ENCODE data around the gene INSYN2B. TPM values are rescaled to one million over a fixed set of nuclear protein-coding genes. Genes with fewer than 3 reads are reported as not detected.
"Not testable (repeated sequence)": the region's sequence is repeated elsewhere in the genome, so short reads cannot be mapped to it uniquely, and the experiment has no call there.

Gene INSYN2B
- total RNA-seq, 2 experiments from 2014 or later, result not detected

- CTCF ChIA-PET, result no interaction called here
- POLR2A ChIA-PET, result no interaction called here
These were observed 6.0 kb downstream of the INSYN2B start for GRCh38 chr5:169974121-169974770.

- ChIA-PET POLR2A (no interaction called here), CTCF (no interaction called here)
These were observed 7.2 kb downstream of the INSYN2B start for GRCh38 chr5:169973056-169973455.

DNA sequence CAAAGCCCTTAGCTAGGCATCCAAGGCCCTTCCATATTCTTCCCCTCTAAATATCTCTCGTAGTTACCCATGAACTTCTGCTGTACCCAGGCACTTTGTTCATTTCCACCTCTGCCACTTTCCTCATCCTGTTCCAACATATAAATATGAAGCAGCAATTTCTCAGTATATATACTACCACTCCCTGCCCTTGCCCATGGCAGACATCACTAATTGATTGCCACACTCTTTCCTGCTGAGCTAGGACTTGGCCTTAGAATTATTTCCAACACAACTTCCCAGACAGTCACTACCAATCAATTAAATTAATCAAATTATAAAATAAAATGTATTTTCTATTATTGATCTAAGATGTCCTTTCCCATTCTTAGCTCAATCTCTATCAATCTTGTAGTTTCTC lies 8.5 kb downstream of the INSYN2B start:
- POLR2A ChIA-PET, result no interaction called here
- CTCF ChIA-PET, result interaction anchor here (0.7 kb wide), 1 partner anchor 339 kb away, joined by 3 read pairs; no protein-coding TSS in a partner anchor

GRCh38 chr5:169970911-169971765 lies 9.2 kb downstream of the INSYN2B start:
- POLR2A ChIA-PET, result no interaction called here

GRCh38 chr5:169970339-169970738 lies 10.0 kb downstream of the INSYN2B start:
- CTCF ChIA-PET, result no interaction called here
- POLR2A ChIA-PET, result no interaction called here

More at GRCh38 chr5:169970911-169971765, 9.2 kb downstream of the INSYN2B start:
- CTCF ChIA-PET, result interaction anchor here (0.7 kb wide), 2 partner anchors 340 to 659 kb away, joined by 3 read pairs; no protein-coding TSS in a partner anchor

GRCh38 chr5:169964246-169964645 lies 16.0 kb downstream of the INSYN2B start:
- POLR2A ChIA-PET, result no interaction called here
- CTCF ChIA-PET, result no interaction called here

DNA sequence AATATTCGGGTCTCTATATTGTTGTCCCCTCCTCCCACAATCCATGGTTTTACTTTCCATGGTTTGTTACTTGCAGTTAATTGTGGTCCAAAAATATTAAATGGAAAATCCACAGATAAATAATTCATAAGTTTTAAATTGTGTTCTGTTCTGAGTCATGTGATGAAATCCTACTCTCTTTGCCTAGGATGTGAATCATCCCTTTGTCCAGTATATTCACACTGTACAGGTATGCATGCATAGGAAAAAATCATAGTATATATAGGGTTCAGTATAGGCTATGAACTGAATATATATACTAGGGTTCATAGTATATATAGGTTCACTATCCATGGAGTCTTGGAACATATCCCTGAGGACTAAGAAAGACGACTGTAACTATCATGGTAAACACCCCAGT lies 19.6 kb downstream of the INSYN2B start:
- ChIA-PET CTCF (no interaction called here), POLR2A (no interaction called here)

- ChIA-PET CTCF (no interaction called here), POLR2A (no interaction called here)
These were observed 22.0 kb downstream of the INSYN2B start for GRCh38 chr5:169958278-169958677.

- ChIA-PET POLR2A (no interaction called here), CTCF (no interaction called here)
These were observed 23.5 kb downstream of the INSYN2B start for GRCh38 chr5:169956756-169957155.

GRCh38 chr5:169956126-169956525 lies 24.2 kb downstream of the INSYN2B start:
- CTCF ChIA-PET, result no interaction called here
- POLR2A ChIA-PET, result no interaction called here

DNA sequence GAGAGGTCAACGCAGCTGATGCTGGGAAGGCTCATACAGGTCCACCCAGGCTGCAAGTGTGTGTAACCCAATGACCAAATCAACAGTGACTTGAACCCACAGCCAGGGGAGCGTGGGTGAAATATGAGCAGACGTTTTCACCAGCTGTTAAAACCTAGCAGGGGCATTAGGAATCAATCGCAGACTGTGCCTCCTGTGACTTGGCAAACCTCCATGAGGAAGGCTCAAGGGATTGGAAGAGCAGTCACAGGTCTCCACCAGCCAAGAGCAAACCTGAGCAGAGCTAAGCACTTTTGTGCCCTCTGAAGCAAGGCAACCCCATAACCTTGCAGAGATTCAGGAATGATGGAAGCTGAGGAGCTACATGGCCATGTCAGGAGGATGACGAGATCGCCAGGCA lies 25.5 kb downstream of the INSYN2B start:
- POLR2A ChIA-PET, result no interaction called here
- CTCF ChIA-PET, result no interaction called here

- POLR2A ChIA-PET, result not testable (repeated sequence)
These were observed 27.1 kb downstream of the INSYN2B start for GRCh38 chr5:169953196-169953595.

DNA sequence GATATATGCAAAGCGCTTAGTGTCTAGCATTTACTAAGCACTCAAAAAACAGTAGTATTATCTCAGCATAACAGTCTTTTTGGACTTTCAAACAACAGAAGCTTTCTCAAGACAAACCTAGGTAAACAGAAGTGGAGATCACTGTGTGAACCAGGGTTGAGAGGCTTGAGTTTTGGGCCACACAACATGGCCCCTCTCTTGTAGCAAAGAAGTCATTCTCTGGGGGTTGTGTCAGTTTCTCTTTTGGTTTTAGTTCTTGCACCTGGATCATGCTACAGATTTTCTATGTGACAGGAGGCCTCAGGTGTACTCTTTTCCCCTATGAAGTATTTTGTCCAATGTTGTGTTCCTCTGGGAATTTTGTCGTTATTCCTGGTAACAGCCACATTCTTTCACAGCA lies 30.0 kb downstream of the INSYN2B start:
- CTCF ChIA-PET, result no interaction called here
- POLR2A ChIA-PET, result no interaction called here

More at GRCh38 chr5:169953196-169953595, 27.1 kb downstream of the INSYN2B start:
- CTCF ChIA-PET, result not testable (repeated sequence)

- ChIA-PET POLR2A (no interaction called here), CTCF (no interaction called here)
These were observed 33.5 kb downstream of the INSYN2B start for GRCh38 chr5:169946743-169947295.

DNA sequence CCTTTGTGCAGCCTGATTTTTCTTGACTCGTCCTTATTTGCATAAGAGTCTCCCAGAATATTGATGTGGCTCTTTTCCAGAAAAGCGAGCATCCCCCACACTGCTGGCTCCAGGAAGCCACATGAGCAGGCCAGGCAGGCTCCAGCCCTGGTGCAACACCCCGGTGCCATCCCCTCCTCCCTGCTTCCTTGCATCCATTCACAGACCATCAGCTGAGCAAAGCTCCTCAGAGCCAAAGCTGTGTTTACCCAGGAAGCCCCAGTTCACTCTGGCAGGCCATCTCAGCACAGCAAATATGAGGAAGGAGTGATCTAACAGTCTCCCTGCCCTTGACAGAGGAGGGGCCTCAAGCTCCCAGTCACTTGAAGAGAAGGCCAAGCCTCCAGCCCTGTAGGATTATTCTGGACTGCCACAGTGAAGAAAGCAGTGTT lies 34.4 kb downstream of the INSYN2B start:
- POLR2A ChIA-PET, result no interaction called here
- CTCF ChIA-PET, result no interaction called here

GRCh38 chr5:169944922-169945680 lies 35.2 kb downstream of the INSYN2B start:
- POLR2A ChIA-PET, result no interaction called here
- CTCF ChIA-PET, result no interaction called here

DNA sequence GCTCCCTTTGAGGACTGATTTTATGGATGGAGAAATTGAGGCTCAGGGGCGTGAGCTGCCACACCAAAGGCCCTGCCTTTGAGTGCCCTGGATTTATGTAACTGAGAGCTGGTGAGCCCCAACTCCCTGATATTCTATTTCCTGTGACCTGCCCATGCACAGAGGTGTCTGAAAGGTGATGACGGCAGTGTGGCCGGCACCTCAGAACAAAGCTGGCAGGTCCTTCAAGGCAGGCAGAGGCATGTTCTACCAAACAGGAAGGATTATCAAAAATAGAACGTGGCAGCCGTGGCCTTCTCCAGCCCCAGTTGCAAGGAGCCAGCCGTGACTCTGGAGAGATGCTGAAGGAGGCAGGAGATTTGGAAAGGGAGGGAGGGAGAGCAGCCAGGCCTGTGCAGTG lies 36.2 kb downstream of the INSYN2B start:
- ChIA-PET CTCF (no interaction called here), POLR2A (no interaction called here)

DNA sequence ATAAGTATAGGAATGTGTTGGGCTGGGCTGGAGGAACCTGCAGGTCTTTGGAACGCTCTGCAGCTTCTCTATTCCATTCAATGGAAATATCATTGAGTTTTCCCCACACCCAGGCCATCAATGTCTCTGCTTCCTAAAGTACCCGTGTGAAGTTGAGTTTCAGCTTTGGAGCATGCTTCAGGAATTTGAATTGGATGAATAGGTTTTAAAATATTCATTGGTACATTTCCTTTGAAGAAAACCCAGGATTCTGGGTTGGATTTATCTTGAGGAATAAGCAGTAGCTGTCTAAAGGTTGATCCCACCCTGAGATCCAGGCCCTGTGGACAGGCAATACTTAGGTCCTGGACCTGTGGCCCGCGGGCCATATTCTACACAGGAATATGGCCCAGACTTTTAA lies 37.3 kb downstream of the INSYN2B start:
- POLR2A ChIA-PET, result no interaction called here
- CTCF ChIA-PET, result no interaction called here

- ChIA-PET CTCF (no interaction called here), POLR2A (no interaction called here)
These were observed 38.1 kb downstream of the INSYN2B start for GRCh38 chr5:169942181-169942580.

GRCh38 chr5:169941542-169941941 lies 38.8 kb downstream of the INSYN2B start:
- CTCF ChIA-PET, result no interaction called here
- POLR2A ChIA-PET, result no interaction called here

GRCh38 chr5:169939731-169940130 lies 40.6 kb downstream of the INSYN2B start:
- POLR2A ChIA-PET, result no interaction called here

More at GRCh38 chr5:169939731-169940130, 40.6 kb downstream of the INSYN2B start:
- CTCF ChIA-PET, result no interaction called here

Measured in activated CD8-positive, alpha-beta memory T cell treated with anti-CD3 and anti-CD28 coated beads for 36 hours (primary cell).